ENCODE measurements around the gene AIFM3. TPM values are rescaled to one million over a fixed set of nuclear protein-coding genes. Genes with fewer than 3 reads are reported as not detected.

Gene AIFM3
- total and polyA plus RNA-seq, 2 of the 13 experiments (the other 11 are each of a cell fraction or from before 2014, with no cell fraction given) = 9.0 to 15.3 TPM

- TF ChIP-seq RCOR2 (CRISPR knock-in tag; IDR thresholded peaks at IDR 0.05) (peak; percentile 12; the same call in 1 of the 2 replicates), ZBTB33 (CRISPR knock-in tag; IDR thresholded peaks at IDR 0.05) (peak; percentile 68), ZNF230 (CRISPR knock-in tag; IDR thresholded peaks at IDR 0.05) (0 out of 2 replicates have a peak, but pooled peaks have one; percentile 1), CBFB (CRISPR knock-in tag; IDR thresholded peaks at IDR 0.05) (no peak), PHF20 (CRISPR knock-in tag; IDR thresholded peaks at IDR 0.05) (0 out of 2 replicates have a peak, but pooled peaks have one; percentile 33), ZNF781 (CRISPR knock-in tag; IDR thresholded peaks at IDR 0.05; ENCODE audit: borderline replicate concordance, not compliant biosample characterization) (peak; percentile 29), ZNF343 (CRISPR knock-in tag; IDR thresholded peaks at IDR 0.05) (no peak), ZNF816 (CRISPR knock-in tag; IDR thresholded peaks at IDR 0.05; ENCODE audit: borderline replicate concordance) (peak; percentile 27; the same call in 1 of the 2 replicates), UBTF (CRISPR knock-in tag; IDR thresholded peaks at IDR 0.05) (peak; percentile 65), ZNF512 (CRISPR knock-in tag; IDR thresholded peaks at IDR 0.05) (0 out of 2 replicates have a peak, but pooled peaks have one; percentile 19), LCORL (IDR thresholded peaks at IDR 0.05) (no peak), LCORL (CRISPR knock-in tag; IDR thresholded peaks at IDR 0.05) (peak; percentile 33; the same call in 1 of the 2 replicates), HOMEZ (CRISPR knock-in tag; IDR thresholded peaks at IDR 0.05; ENCODE audit: low read depth) (0 out of 2 replicates have a peak, but pooled peaks have one; percentile 26)
- TF ChIP-seq, protein P1, sequence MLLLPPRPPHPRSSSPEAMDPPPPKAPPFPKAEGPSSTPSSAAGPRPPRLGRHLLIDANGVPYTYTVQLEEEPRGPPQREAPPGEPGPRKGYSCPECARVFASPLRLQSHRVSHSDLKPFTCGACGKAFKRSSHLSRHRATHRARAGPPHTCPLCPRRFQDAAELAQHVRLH (CRISPR knock-in tag; IDR thresholded peaks at IDR 0.05; ENCODE audit: borderline replicate concordance, low read depth) = peak; percentile 54; the same call in 1 of the 2 replicates
- TF ChIP-seq, protein P2, sequence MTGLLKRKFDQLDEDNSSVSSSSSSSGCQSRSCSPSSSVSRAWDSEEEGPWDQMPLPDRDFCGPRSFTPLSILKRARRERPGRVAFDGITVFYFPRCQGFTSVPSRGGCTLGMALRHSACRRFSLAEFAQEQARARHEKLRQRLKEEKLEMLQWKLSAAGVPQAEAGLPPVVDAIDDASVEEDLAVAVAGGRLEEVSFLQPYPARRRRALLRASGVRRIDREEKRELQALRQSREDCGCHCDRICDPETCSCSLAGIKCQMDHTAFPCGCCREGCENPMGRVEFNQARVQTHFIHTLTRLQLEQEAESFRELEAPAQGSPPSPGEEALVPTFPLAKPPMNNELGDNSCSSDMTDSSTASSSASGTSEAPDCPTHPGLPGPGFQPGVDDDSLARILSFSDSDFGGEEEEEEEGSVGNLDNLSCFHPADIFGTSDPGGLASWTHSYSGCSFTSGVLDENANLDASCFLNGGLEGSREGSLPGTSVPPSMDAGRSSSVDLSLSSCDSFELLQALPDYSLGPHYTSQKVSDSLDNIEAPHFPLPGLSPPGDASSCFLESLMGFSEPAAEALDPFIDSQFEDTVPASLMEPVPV (CRISPR knock-in tag; IDR thresholded peaks at IDR 0.05) = peak; percentile 50; the same call in 1 of the 2 replicates
Measured at GRCh38 chr22:20952544-20953341, 14.3 kb upstream of the AIFM3 start (continued).
